IPS DF 4.7 (cell line): ENCODE results near the gene WASF3.

Experiments used
- DNase-seq: peaks from one replicate; pipeline ENCODE4 v3.0.0-alpha.2; 2013; ENCODE audit warnings: low spot score; ENCODE audit errors: extremely low read depth

WASF3 gene

DNA sequence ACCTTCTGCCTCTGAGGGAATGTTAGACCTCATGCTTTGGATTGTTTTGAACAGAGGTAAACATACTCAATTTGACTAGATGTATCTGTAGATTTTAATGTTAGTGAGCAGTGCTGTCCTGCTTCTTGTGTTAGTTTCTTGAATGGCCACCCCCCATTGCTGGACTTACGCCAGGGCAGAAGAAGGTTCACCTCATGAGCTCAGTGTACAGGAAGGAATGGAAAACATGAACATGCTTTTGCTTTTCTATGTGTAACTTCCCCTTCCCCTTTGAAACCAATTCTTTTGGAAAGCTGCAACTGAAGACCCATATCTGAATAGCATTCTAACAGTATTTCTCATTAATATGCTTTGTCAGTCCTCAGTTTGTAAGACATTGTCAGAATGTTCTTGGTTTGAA is 32.3 kb downstream of the WASF3 start:
- no peak for DNase-seq

- DNase-seq: no peak
These were observed 32.9 kb downstream of the WASF3 start for GRCh38 chr13:26590379-26590778.

- no peak for DNase-seq
These were observed 33.5 kb downstream of the WASF3 start for GRCh38 chr13:26590951-26591350.

DNA sequence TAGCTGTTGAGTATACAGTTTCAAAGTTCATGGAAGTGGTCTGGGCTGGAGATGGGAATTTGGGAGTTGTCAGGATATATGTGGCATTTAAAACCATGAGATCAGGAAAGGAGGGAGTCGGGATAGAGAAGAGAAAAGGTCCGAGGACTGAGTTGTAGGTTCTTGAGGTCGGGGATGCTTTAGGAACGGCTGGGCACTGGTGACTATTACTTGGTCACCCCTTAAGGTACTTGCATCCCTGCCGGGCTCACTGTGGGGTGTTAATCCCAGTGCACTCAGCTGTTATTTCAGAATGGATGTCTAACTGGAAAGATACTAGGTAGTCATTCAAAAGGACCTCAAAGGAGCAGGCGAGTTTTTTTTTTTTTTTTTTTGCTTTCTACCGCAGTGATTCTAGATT is 34.2 kb downstream of the WASF3 start:
- no peak for DNase-seq

GRCh38 chr13:26593661-26594060 is 36.2 kb downstream of the WASF3 start:
- no peak for DNase-seq

DNA sequence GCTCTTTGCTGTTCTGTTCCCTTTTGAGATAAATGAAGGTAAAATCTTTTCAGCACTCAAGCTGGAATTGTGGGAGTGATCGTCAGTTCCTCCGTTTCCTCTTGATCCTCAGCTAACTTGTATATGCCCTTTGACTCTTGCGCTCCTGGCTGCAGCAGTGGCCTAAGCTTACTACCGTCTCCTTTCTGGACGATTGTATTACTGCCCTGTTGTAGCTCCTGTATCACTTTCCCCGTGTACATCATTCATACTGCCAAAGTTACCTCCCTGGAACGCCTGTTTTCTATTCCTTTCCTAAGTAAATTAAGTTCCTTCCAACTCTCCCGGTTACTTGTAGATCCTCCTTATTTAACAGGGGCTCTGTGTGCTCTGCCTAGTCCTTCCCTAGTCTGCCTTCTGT is 36.9 kb downstream of the WASF3 start:
- no peak for DNase-seq

DNA sequence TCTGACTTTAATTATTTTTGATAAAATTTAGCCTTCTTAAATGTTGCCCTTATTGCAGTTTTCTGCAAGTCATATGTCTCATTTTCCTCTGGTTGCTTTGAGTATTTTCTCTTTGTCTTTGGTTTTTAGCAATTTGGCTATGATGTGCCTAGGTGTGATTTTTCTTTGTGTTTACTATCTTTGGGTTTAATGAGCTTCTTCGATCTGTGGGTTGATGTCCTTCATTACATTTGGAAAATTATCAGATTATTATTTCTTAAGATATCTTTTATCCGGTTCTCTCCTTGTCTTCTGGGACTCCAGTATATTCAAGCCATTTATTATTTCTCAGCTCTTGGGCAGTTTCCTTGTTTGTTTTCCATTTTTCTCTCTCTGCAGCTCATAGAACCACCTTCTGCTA is 39.0 kb downstream of the WASF3 start:
- DNase-seq: no peak

- no peak for DNase-seq
These were observed 41.9 kb downstream of the WASF3 start for GRCh38 chr13:26599403-26599802.

DNA sequence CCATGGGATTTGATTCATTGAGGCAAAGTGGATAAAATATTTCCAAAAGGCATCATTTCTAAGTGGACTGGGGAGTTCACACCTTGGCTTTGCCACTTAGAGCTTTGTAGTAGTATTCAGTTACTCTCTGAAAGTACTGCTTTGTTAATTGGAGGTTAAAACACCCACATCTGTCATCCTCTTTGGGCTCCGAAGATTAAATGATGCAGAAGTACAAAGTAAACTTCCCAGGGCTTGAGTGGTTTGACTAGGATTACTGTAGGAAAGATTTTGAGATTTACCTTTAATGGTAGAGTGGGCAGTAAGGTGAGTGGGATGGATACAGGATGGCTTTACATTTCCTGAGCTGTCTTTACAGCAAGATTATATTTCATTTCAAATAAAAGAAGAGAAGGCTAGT is 42.4 kb downstream of the WASF3 start:
- DNase-seq: no peak

DNA sequence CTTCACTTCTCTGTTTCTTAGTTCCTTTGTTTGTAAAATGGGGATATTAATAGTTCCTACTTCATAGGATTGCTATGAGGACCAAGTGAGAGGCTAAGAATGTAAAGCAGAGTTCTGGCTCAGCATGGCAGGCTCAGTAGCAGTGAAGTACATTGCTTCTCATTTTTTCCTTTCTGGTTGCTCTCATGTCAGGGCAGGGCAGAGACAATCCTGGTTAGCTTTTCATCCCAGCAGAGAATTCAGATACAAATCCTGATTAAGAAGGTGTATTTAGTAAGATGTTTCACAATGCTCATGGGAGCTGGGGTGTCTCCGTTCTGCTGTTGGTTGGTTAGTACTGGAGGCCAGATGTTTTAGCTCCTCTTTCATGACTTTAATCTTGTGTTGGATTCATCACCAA is 42.9 kb downstream of the WASF3 start:
- no peak for DNase-seq

DNA sequence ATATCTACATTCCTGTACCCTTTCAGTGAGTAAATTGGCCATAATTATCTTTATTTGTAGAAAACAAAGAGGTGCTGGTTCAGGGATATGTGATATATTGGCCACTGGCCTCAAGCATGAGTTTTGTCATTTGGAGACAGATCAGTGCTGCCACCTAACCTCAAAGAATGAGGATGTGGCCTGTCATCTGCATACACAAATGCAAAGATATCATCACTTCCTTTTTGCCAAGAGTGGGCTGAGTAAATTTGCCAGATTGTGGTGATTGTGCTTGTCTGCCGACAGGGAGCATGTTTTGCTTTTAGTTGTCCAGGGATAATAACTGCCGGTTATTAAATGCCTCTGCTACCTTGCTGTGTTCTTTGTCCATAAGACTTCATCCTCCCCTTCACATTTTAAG is 44.2 kb downstream of the WASF3 start:
- no peak for DNase-seq

- no peak for DNase-seq
These were observed 45.3 kb downstream of the WASF3 start for GRCh38 chr13:26602783-26603182.

GRCh38 chr13:26604784-26605545 is 47.5 kb downstream of the WASF3 start:
- DNase-seq: no peak

GRCh38 chr13:26605845-26606244 is 48.4 kb downstream of the WASF3 start:
- no peak for DNase-seq

DNA sequence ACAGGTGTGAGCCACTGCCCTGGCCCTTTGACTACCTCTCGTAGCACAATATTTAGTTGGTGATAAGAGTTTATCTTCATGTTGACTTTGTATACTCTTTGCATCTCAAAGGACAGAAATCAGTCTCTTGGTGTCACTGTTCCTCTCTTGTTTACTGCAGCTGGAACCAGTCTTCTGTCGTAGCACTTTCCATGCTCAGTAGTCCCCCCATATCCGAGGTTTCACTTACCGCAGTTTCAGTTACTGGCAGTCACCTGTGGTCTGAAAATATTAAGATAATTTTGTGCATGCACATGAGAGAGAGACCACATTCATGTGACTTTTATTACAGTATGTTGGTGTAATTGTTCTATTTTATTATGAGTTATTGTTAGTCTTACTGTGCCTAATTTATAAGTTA is 49.1 kb downstream of the WASF3 start:
- no peak for DNase-seq

DNA sequence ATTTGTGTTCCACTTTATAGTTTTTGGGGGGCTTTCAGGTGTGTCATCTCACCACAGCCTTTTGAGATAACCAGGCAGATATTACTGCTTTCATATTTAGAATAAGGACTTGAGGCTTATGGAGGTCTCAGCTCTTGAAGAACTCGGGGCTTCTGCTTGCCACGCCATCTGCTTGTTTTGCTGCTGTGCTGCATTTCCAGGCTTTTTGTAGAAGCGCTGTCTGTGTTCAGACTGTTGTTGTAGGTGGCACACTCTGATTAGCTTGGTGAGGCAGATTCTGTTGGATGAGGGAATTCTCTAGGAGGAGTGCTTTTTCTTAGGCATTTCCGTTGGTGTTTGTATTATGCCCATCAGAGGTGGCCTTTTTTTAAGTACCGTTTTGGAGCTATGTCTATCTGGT is 57.2 kb downstream of the WASF3 start:
- DNase-seq: no peak

DNA sequence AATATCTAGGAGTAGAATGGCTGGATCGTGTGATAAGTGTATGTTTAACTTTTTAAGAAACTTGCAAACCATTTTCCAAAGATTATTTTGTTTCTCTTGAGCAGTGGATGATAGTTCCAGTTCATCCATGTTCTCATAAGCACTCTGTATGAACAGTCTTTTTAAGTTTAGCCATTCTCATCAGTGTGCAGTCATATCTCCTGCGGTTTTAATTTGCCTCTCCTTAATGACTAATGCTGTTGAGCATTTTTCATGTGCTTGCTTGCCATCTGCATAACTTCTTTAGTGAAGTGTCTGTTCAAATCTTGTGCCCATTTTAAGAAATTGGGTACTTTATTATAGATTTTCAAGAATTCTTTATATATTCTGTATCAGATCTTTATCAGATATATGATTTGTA is 58.6 kb downstream of the WASF3 start:
- no peak for DNase-seq

DNA sequence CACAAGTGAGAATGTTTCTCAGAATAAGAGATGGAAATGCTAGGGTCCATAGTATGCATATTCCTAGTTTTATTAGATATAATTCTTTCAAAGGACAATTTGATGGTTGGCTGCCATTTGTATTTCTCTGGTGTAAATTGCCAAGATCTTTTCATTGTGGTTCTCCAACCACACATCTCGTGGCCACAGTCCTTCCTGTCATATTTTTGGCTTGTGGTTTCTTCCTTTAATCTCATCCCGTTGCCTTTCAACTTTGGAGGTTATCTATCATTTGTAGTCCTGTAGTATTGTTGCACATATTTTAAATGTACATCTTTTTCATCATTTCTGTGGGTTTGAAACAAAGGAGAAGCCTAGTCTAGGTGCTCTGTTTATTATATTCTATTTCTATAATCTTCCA is 61.2 kb downstream of the WASF3 start:
- no peak for DNase-seq

DNA sequence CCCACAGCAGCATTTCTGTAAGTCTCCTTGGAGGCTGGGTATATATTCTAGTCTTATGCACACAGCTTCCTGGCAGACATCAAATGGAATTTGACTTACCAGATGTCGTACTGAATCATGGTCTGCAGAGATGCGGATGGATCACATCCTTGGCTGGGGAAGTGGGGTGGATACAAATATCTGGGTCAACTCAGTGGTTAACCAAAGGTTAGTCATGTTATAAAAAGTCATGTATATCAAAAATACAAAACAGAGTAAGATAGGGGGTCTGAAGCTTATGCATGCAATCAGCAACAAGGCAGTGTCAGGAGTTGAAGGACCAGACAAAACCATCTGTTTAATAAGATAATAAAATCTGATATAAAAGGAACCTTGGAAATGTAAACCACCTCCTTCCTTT is 61.9 kb downstream of the WASF3 start:
- no peak for DNase-seq

DNA sequence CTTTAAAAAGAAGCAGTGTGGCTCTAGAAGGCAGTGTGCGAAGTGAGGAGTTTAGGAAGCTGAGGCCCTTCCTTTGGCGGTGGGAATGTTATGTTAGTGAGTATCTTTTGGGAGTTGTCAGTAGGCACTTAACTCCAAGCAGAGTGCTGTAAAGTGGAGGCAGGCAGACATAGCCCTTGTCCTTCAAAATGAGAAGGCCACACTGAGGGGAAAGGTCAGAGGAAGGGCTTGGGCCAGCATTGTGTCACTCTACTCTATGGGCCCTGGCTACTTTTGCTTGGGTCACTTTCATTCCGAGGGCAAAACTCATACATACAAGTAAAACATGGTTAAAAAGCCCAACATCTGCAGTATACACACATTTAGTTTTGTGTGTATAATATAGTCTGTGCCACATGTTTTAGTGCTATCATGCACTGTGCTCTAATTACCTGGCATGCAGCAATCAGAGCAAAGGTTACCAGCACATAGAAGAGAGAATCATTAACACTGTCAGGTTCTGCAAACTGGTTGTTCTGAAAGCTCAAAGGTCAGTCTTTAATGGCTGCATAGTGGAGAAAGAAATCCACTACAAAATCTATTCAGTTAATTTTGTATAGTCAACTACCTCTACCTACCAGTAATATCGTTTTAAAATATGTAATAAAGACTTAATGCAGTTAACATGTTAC is 64.4 kb downstream of the WASF3 start:
- DNase-seq: no peak

DNA sequence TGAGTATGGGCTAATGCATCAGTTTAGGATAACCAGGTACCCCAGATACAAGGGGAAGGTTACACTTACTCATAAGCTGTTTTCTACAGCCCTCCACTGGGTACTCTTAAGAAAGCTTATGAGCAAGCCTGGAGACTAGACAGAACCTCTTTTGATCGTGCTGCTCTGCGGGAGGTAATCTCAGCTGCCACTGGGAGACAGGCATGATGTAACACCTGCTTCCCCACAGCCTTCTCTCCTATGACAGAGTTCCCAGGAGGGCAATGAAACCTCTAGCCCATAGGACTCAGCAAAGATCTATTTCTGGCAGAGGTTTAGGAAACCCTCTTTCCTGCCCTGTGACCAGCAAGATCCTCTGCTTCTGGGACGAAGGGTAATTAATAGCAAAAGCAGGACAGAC is 65.6 kb downstream of the WASF3 start:
- DNase-seq: no peak

GRCh38 chr13:26624572-26624971 is 67.1 kb downstream of the WASF3 start:
- no peak for DNase-seq

DNA sequence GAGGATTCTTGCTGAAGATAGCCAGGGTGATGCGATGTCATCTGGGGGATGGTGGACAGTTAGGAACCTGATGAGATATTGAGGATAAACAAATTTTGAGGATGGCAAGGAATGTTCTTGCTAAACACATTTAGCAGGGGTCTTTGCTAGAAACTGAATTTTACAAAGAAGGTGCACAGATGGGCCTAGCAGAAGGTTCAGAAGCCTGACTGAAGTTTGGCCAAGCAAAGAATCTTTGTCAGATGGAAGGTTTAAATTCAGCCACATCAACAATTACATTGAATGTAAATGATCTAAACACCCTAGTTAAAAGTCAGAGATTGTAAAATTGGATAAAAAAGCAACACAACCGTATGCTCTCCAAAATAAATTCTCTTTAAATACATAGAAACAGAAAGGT is 68.8 kb downstream of the WASF3 start:
- no peak for DNase-seq
